ENCODE results near the gene CORIN.

DNA sequence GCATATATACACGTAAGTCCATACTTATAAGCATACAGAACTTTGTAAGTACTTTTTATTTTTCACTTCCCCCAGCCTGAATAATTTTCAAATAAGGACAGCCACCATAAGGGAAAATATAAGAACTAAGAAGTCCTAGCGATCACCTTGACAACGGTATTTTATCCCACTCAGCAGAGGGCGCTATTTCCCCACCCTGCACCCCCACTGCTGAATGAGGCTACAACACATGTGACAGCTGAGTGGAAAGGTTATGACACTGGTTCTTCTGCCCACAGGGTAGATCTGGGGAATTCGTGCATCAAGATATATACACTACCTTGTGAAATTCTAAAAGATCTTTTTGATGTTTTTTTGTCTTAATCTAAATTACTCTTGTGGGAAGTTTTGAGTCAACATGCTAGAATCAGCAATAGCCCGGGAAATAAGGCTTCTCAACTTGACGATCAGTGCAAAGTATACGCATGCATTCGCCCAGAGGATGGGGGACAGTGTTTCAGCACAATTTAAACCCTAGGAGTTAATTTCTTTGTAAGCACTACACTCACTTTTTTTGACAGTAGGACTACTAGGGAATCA, 151.5 kb downstream of the CORIN start:
- TF ChIP-seq, protein P1, sequence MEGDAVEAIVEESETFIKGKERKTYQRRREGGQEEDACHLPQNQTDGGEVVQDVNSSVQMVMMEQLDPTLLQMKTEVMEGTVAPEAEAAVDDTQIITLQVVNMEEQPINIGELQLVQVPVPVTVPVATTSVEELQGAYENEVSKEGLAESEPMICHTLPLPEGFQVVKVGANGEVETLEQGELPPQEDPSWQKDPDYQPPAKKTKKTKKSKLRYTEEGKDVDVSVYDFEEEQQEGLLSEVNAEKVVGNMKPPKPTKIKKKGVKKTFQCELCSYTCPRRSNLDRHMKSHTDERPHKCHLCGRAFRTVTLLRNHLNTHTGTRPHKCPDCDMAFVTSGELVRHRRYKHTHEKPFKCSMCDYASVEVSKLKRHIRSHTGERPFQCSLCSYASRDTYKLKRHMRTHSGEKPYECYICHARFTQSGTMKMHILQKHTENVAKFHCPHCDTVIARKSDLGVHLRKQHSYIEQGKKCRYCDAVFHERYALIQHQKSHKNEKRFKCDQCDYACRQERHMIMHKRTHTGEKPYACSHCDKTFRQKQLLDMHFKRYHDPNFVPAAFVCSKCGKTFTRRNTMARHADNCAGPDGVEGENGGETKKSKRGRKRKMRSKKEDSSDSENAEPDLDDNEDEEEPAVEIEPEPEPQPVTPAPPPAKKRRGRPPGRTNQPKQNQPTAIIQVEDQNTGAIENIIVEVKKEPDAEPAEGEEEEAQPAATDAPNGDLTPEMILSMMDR (conservative IDR thresholded peaks at IDR 0.05; ENCODE audit: low read length): peak; percentile 98
- TF ChIP-seq EZH2phosphoT487 (IDR thresholded peaks at IDR 0.05; ENCODE audit: borderline replicate concordance): no peak

Data from Loucy (cell line).